Skeletal muscle tissue (tissue), 4 donors: ENCODE results near the gene KDM4E. TPM values are rescaled to one million over a fixed set of nuclear protein-coding genes. Genes with fewer than 3 reads are reported as not detected.
"Not testable (repeated sequence)": the region's sequence is repeated elsewhere in the genome, so short reads cannot be mapped to it uniquely, and the experiment has no call there.

Source experiments
- H3K27ac ChIP-seq: one replicate; pipeline ENCODE4 v1.7.0; 2013; ENCODE audit warnings: mild to moderate bottlenecking, low read depth, low read length, inconsistent platforms
- H3K27me3 ChIP-seq, 3 donors: one replicate each; pipeline ENCODE4 v1.7.0; 2013; ENCODE audit warnings: low read length in 3 of 3; ENCODE audit not compliant: control insufficient read depth in 3 of 3, insufficient read depth in 3 of 3
- H3K36me3 ChIP-seq, 3 donors: one replicate each; pipeline ENCODE4 v1.7.0; 2013; ENCODE audit warnings: low read length in 3 of 3; ENCODE audit not compliant: control insufficient read depth in 3 of 3, insufficient read depth in 3 of 3
- H3K4me1 ChIP-seq, 3 donors: one replicate each; pipeline ENCODE4 v1.7.0; 2013; ENCODE audit warnings: low read length in 3 of 3, mild to moderate bottlenecking in 3 of 3; ENCODE audit not compliant: control insufficient read depth in 3 of 3, insufficient read depth in 3 of 3
- H3K4me3 ChIP-seq, 3 donors: one replicate each; pipeline ENCODE4 v1.7.0; 2013; ENCODE audit warnings: low read length in 3 of 3
- H3K9ac ChIP-seq, 3 donors: one replicate each; pipeline ENCODE4 v1.7.0; 2013; ENCODE audit warnings: low read length in 3 of 3, mild to moderate bottlenecking in 3 of 3, moderate library complexity in 2 of 3, low read depth in 1 of 3
- H3K9me3 ChIP-seq, 3 donors: one replicate each; pipeline ENCODE4 v1.7.0; 2013; ENCODE audit warnings: low read length in 3 of 3; ENCODE audit not compliant: control insufficient read depth in 3 of 3
- total RNA-seq: library from RNA; depleted of rRNA; stranded (reverse); fragments of >200 nt; gene quantifications from one replicate; pipeline ENCODE4 v1.2.3, GENCODE V29; 2014
- donor health status: Osteomylitis.

KDM4E gene
- total RNA-seq, 1 donor from 2014 or later, result not detected

DNA sequence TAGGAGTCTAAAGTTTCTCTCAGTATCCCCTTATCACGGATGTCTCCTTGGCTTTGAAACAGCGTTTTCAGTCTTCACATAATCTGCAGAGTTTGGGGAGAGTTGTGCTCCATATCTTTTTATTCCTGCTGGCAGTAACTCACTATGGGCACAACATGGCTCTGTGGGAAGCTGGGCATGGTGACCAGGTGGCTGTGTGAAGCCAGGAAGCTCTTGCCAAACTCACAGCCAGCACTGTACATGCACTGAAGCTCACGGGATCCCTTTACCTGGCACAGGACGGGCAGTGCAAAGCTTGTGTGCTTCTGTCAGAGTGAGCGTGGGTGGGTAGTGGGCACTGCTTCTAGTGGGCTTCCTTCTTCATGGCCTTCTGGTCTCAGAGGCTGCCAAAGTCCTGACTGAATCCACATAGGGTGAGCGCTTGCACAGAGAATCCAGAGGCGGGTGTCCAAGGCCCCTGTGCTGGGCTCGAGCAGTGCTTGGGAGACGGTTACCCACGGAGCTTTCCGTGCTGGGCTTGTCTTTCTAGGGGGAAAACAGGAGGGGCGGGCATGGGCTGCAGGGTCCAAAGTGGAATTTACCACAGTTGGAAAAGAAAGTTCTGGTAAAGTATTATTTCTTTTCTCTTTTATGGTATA lies 10.8 kb upstream of the KDM4E start:
- no peaks in the 10 kb centered on the region for H3K36me3 ChIP-seq
- no peaks in the 10 kb centered on the region for H3K9me3 ChIP-seq
- H3K27me3 ChIP-seq, result peaks cover 0 to 6% (median 5%) of the 10 kb centered on the region in 3 donors
- no peak overlapping the region for H3K27ac ChIP-seq
- no peak overlapping the region for H3K4me3 ChIP-seq
- no peaks in the 10 kb centered on the region for H3K4me1 ChIP-seq
- H3K9ac ChIP-seq, result no peak overlapping the region

DNA sequence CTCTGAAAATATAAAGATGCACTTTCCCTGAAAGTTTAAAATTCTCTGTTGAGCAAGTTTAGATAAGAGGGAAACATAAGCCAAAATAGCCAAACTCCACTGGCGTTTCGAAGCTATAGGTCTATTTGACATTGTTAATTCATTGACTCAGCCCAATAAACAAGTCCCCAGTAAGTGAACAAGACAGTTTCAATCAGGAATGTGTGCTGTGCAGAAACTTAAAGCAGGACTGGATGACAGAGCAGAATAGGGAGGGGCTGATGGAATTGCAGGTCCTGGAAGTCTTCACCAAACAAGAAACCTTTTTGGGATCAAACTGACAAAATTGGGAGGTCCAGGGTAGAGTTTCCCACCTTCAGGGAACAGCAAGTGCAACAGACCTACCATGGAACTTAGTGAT lies 8.9 kb upstream of the KDM4E start:
- no peaks in the 10 kb centered on the region for H3K9me3 ChIP-seq
- H3K27me3 ChIP-seq, result peaks cover 0 to 6% (median 5%) of the 10 kb centered on the region in 3 donors
- H3K36me3 ChIP-seq, result no peaks in the 10 kb centered on the region
- H3K9ac ChIP-seq, result no peak overlapping the region
- no peak overlapping the region for H3K27ac ChIP-seq
- H3K4me3 ChIP-seq, result no peak overlapping the region
- no peaks in the 10 kb centered on the region for H3K4me1 ChIP-seq

DNA sequence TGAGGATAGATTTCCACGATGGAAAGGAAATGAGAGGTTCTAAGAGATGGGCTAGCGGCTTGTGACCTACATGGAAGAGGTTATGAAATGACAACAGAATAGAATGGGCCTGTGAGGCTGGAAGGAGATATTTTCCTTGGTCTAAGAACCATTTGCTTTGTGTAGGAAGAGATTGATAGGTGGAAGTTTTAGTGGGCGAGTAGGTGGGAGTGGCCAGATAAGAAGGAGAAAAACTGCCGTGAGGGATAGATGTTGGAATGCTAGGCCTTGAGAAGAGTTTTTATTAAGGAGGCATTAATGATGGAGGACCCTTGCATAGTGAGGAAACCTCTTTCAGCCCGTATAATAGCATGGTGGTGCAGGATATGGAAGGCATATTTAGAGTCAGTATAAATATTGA lies 3.6 kb upstream of the KDM4E start:
- not testable (repeated sequence) for H3K9me3 ChIP-seq, H3K4me1 ChIP-seq, H3K27ac ChIP-seq, H3K4me3 ChIP-seq, H3K36me3 ChIP-seq, H3K27me3 ChIP-seq, H3K9ac ChIP-seq

DNA sequence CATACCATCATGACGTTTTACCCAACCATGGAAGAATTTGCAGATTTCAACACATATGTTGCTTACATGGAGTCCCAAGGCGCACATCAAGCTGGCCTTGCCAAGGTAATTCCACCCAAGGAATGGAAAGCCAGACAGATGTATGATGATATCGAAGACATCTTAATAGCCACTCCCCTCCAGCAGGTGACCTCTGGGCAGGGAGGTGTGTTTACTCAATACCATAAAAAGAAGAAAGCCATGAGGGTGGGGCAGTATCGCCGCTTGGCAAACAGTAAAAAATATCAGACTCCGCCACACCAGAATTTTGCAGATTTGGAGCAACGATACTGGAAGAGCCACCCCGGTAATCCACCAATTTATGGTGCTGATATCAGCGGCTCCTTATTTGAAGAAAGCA lies 536 bp downstream of the KDM4E start:
- not testable (repeated sequence) for H3K9ac ChIP-seq, H3K27me3 ChIP-seq, H3K9me3 ChIP-seq, H3K4me1 ChIP-seq, H3K27ac ChIP-seq, H3K36me3 ChIP-seq, H3K4me3 ChIP-seq

DNA sequence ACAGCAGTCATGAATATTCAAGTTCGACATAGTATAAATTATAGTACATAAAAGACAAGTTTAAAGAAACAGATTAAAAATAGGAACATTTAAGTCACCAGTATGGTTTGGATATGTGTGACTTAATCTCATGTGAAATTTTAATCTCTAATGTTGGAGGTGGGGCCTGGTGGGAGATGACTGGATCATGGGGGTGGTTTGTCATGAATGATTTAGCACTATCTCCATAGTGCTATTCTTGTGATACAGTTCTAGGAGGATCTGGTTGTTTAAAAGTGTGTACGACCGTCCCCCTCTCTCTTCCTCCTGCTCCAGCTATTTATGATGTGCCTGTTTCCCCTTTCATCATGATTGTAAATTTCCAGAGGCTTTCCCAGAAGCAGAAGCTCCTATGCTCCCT lies 3.3 kb downstream of the KDM4E start:
- Histone ChIP-seq H3K9ac (no peak overlapping the region), H3K27me3 (no peaks in the 10 kb centered on the region), H3K4me3 (no peak overlapping the region), H3K36me3 (no peaks in the 10 kb centered on the region), H3K4me1 (no peaks in the 10 kb centered on the region), H3K9me3 (no peaks in the 10 kb centered on the region), H3K27ac (no peak overlapping the region)

DNA sequence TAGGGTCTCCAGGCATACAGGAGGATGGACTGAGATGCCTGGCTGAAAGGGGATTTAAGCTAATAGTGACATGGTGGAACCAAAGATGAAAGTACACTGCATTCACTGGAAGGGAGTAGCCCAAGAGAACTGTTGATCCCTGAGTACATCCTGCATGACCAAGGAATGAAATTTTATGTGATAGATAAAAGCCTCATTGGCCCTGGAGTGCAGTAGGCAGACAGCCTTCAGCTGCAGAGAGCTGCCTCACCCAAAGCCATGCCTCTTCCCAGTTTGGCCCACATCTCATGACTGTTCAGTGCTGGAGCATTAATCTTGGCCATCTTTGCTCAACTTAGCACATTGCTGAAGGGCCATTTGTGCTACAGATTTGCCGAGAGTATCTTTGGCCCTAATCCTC lies 8.0 kb downstream of the KDM4E start:
- no peak overlapping the region for H3K4me3 ChIP-seq
- no peak overlapping the region for H3K9ac ChIP-seq

DNA sequence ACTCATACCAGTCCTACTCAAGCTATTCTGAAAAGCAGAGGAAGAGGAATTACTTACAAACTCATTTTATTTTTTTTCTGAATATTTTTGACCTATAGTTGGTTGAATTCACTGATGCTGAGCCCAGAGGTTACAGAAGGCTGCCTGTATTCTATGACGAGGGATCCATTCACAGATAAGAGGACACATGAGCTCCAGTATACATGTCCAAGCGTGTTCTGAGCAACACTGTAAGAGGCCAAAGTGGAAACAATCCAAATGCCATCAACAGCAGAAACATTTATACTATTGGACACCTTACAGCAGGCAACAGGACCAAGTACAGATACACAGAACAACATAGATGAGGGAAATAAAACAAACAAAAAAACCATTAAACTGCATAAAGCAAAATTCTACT lies 10.3 kb downstream of the KDM4E start:
- Histone ChIP-seq H3K4me1 (no peaks in the 10 kb centered on the region), H3K4me3 (no peak overlapping the region), H3K9me3 (no peaks in the 10 kb centered on the region), H3K36me3 (no peaks in the 10 kb centered on the region), H3K9ac (no peak overlapping the region), H3K27me3 (peaks cover 0 to 7% (median 6%) of the 10 kb centered on the region in 3 donors), H3K27ac (no peak overlapping the region)

More for the DNA sequence above, 8.0 kb downstream of the KDM4E start:
- no peak overlapping the region for H3K27ac ChIP-seq
- peaks cover 0 to 5% (median 2%) of the 10 kb centered on the region in 3 donors for H3K27me3 ChIP-seq
- H3K9me3 ChIP-seq, result no peaks in the 10 kb centered on the region
- H3K4me1 ChIP-seq, result no peaks in the 10 kb centered on the region
- H3K36me3 ChIP-seq, result no peaks in the 10 kb centered on the region

DNA sequence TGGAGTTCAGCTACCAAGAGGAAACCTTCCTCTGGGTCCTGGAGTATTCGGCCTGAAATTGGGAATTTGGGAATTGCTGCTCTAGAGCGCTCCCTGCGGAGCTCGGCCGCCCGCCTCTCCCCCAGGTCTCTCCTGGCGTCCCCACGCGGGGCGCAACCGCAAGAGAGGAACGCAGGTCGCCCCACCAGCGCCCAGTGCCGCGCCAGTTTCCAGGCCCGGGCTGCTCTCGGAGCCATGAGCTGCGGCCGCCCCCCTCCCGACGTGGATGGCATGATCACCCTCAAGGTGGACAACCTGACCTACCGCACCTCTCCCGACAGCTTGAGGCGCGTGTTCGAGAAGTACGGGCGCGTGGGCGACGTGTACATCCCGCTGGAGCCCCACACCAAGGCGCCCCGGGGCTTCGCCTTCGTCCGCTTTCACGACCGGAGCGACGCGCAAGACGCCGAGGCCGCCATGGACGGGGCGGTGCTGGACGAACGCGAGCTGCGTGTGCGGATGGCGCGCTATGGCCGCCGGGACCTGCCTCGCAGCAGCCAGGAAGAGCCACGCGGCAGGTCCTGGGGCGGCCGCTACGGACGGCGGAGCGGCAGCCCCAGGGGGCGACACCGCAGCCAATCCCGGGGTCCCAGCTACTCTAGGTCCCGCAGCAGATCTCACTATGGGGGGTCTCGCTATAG lies 12.4 kb downstream of the KDM4E start:
- H3K9ac ChIP-seq, H3K27ac ChIP-seq, H3K9me3 ChIP-seq, H3K36me3 ChIP-seq, H3K4me1 ChIP-seq: not testable (repeated sequence)
- Histone ChIP-seq H3K4me3 (peak overlapping the region in 1 of 3 donors; percentile 22), H3K27me3 (peaks cover 10 to 16% (median 12%) of the 10 kb centered on the region in 3 donors)

DNA sequence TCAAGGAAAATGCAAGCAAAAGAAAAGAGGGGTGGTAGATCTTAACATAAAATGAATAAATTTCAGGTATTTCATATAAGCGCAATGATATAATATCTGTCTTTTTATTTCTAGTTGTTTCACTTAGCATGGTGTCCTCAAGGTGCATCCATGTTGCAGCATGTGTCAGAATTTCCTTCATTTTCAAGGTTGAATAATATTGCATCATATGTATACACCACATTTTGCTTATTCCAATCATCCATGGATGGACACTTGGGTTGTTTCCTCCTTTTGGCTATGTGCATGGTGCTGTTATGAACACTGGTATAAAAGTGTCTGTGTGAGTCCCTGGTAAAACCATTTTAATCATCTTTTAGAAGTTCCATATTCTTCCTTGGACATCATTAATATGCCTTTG lies 17.2 kb downstream of the KDM4E start:
- no peaks in the 10 kb centered on the region for H3K9me3 ChIP-seq
- H3K4me3 ChIP-seq, result no peak overlapping the region
- no peaks in the 10 kb centered on the region for H3K36me3 ChIP-seq
- no peak overlapping the region for H3K9ac ChIP-seq
- no peak overlapping the region for H3K27ac ChIP-seq
- H3K4me1 ChIP-seq, result no peaks in the 10 kb centered on the region
- H3K27me3 ChIP-seq, result peaks cover 19 to 20% (median 19%) of the 10 kb centered on the region in 3 donors

DNA sequence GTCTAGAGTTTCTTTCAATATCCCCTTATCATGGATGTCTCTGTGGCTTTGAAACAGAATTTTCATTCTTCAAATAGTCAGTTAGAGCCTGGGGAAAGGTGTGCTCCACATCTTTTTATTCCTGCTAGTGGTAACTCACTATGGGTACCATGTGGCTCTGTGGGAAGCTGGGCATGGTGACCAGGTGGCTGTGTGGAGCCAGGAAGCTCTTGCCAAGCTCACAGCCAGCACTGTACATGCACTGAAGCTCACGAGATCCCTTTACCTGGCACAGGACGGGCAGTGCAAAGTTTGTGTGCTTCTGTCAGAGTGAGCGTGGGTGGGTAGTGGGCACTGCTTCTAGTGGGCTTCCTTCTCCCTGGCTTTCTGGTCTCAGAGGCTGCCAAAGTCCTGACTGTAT lies 17.8 kb downstream of the KDM4E start:
- H3K9ac ChIP-seq, result no peak overlapping the region
- no peaks in the 10 kb centered on the region for H3K36me3 ChIP-seq

More for the DNA sequence above, 17.8 kb downstream of the KDM4E start:
- peaks cover 15 to 20% (median 18%) of the 10 kb centered on the region in 3 donors for H3K27me3 ChIP-seq
- H3K4me3 ChIP-seq, result no peak overlapping the region
- no peaks in the 10 kb centered on the region for H3K9me3 ChIP-seq
- H3K27ac ChIP-seq, result no peak overlapping the region
- H3K4me1 ChIP-seq, result no peaks in the 10 kb centered on the region
